NCI-H2107 treated with DMSO at 0.1 percent for 48 hours (cell line): ENCODE results near the gene PRKD1.

Experiments
- DNase-seq: peaks from one replicate; lab custom pipeline; 2025; ENCODE audit not compliant: unreplicated experiment; lab: John Stamatoyannopoulos, UW

Gene PRKD1

GRCh38 chr14:29927376-29928116, at the start of gene PRKD1:
TSS of gene PRKD1 (minus strand) at chr14:29927847.
- DNase-seq: peak; percentile 27

GRCh38 chr14:29971101-29971500, 43.5 kb upstream of the PRKD1 start:
- no peak for DNase-seq

- DNase-seq: no peak
These were observed 27.4 kb upstream of the PRKD1 start for GRCh38 chr14:29955087-29955486.

GRCh38 chr14:29953501-29953900, 25.9 kb upstream of the PRKD1 start:
- no peak for DNase-seq

GRCh38 chr14:29944091-29944490, 16.4 kb upstream of the PRKD1 start:
- no peak for DNase-seq

GRCh38 chr14:29941401-29941800, 13.8 kb upstream of the PRKD1 start:
- DNase-seq: no peak

- no peak for DNase-seq
These were observed 12.8 kb upstream of the PRKD1 start for GRCh38 chr14:29940482-29940881.

- DNase-seq: no peak
These were observed 9.5 kb upstream of the PRKD1 start for GRCh38 chr14:29937116-29937515.

GRCh38 chr14:29930283-29930682, 2.6 kb upstream of the PRKD1 start:
- no peak for DNase-seq

- no peak for DNase-seq
These were observed 532 bp upstream of the PRKD1 start for GRCh38 chr14:29928117-29928640.

GRCh38 chr14:29926701-29927375, 809 bp downstream of the PRKD1 start:
- DNase-seq: peak; percentile 25

- DNase-seq: no peak
These were observed 1.4 kb downstream of the PRKD1 start for GRCh38 chr14:29926228-29926627.

- DNase-seq: no peak
These were observed 1.9 kb downstream of the PRKD1 start for GRCh38 chr14:29925736-29926135.

GRCh38 chr14:29925101-29925722, 2.4 kb downstream of the PRKD1 start:
- DNase-seq: peak; percentile 37

- no peak for DNase-seq
These were observed 7.8 kb downstream of the PRKD1 start for GRCh38 chr14:29919845-29920244.

- DNase-seq: no peak
These were observed 8.7 kb downstream of the PRKD1 start for GRCh38 chr14:29918981-29919380.

- DNase-seq: no peak
These were observed 14.1 kb downstream of the PRKD1 start for GRCh38 chr14:29913566-29913965.

GRCh38 chr14:29911810-29912209, 15.8 kb downstream of the PRKD1 start:
- DNase-seq: no peak

GRCh38 chr14:29908652-29909577, 18.7 kb downstream of the PRKD1 start:
- DNase-seq: no peak

GRCh38 chr14:29906256-29906870, 21.3 kb downstream of the PRKD1 start:
- peak; percentile 49 for DNase-seq
